Mesendoderm (in vitro differentiated cells): Measurements from ENCODE around the gene SLC12A4.
"Not testable (repeated sequence)": the region's sequence is repeated elsewhere in the genome, so short reads cannot be mapped to it uniquely, and the experiment has no call there.

ENCODE experiments used
- DNase-seq: peaks from one replicate; pipeline ENCODE4 v3.0.0; 2013
- H2AK5ac ChIP-seq: 2 replicates; pipeline ENCODE4 v1.6.1; 2013; ENCODE audit warnings: low read length, inconsistent platforms
- H2BK120ac ChIP-seq: 2 replicates; pipeline ENCODE4 v1.6.1; 2013; ENCODE audit warnings: low read depth, mild to moderate bottlenecking, low read length, moderate library complexity, mixed read lengths
- H2BK15ac ChIP-seq: replicated peaks from 2 replicates; pipeline ENCODE4 v1.6.1; 2013; ENCODE audit warnings: low read depth, mild to moderate bottlenecking, moderate library complexity
- H2BK5ac ChIP-seq: 2 replicates; pipeline ENCODE4 v1.6.1; 2013; ENCODE audit warnings: low read length, inconsistent platforms
- H3K18ac ChIP-seq: 2 replicates; pipeline ENCODE4 v1.6.1; 2013; ENCODE audit warnings: mild to moderate bottlenecking, low read length, mixed read lengths
- H3K23ac ChIP-seq: one replicate; pipeline ENCODE4 v1.6.1; 2013; ENCODE audit warnings: low read length
- H3K27ac ChIP-seq: 2 replicates; pipeline ENCODE4 v1.5.1; 2013; ENCODE audit warnings: low read depth, mild to moderate bottlenecking, inconsistent platforms, low read length, moderate library complexity
- H3K27me3 ChIP-seq: 2 replicates; pipeline ENCODE4 v1.6.1; 2013; ENCODE audit warnings: low read length, control low read depth, mild to moderate bottlenecking, inconsistent platforms; ENCODE audit not compliant: insufficient read depth, poor library complexity
- H3K36me3 ChIP-seq: 2 replicates; pipeline ENCODE4 v1.6.1; 2013; ENCODE audit warnings: low read length, inconsistent platforms; ENCODE audit not compliant: control insufficient read depth, insufficient read depth
- H3K4ac ChIP-seq: one replicate; pipeline ENCODE4 v1.6.1; 2013; ENCODE audit warnings: low read depth, mild to moderate bottlenecking, low read length, moderate library complexity
- H3K4me1 ChIP-seq: 2 replicates; pipeline ENCODE4 v1.6.1; 2013; ENCODE audit warnings: low read depth, low read length, inconsistent platforms; ENCODE audit not compliant: control insufficient read depth
- H3K4me2 ChIP-seq: 2 replicates; pipeline ENCODE4 v1.6.1; 2013; ENCODE audit warnings: low read length
- H3K4me3 ChIP-seq: 2 replicates; pipeline ENCODE4 v1.5.1; 2013; ENCODE audit warnings: mild to moderate bottlenecking, low read length
- H3K56ac ChIP-seq: one replicate; pipeline ENCODE4 v1.6.1; 2013; ENCODE audit warnings: low read length
- H3K79me1 ChIP-seq: 2 replicates; pipeline ENCODE4 v1.6.1; 2013; ENCODE audit warnings: low read length, inconsistent platforms
- H3K79me2 ChIP-seq: 2 replicates; pipeline ENCODE4 v1.6.1; 2013; ENCODE audit warnings: mild to moderate bottlenecking, low read length; ENCODE audit not compliant: control insufficient read depth, insufficient read depth
- H3K9ac ChIP-seq: 2 replicates; pipeline ENCODE4 v1.6.1; 2013; ENCODE audit warnings: low read length, inconsistent platforms
- H4K5ac ChIP-seq: one replicate; pipeline ENCODE4 v1.6.1; 2013; ENCODE audit warnings: low read length
- H4K8ac ChIP-seq: one replicate; pipeline ENCODE4 v1.6.1; 2013; ENCODE audit warnings: low read depth, mild to moderate bottlenecking, control low read depth, low read length, moderate library complexity
- WGBS: extraction: QIAGEN DNeasy Blood & Tissue Kit; methylation state at CpG from one replicate; pipeline ENCODE4 v1.1.7; 2013; ENCODE audit warnings: low lambda C conversion rate, missing lambda C conversion rate; ENCODE audit not compliant: insufficient coverage; ENCODE audit errors: extremely low coverage; 5-methylcytosine and 5-hydroxymethylcytosine counted together

Gene SLC12A4

GRCh38 chr16:67977005-67977404 lies 8.6 kb upstream of the SLC12A4 start:
- H3K4me1 ChIP-seq, result no peaks in the 10 kb centered on the region
- WGBS, result no CpG with 5 or more reads among the region's 5 CpGs
- no peak overlapping the region for H2BK15ac ChIP-seq
- no peak overlapping the region for H2BK120ac ChIP-seq
- DNase-seq, result no peak
- no peak overlapping the region for H2AK5ac ChIP-seq
- H2BK5ac ChIP-seq, result no peak overlapping the region
- no peak overlapping the region for H3K4me2 ChIP-seq
- no peak overlapping the region for H3K56ac ChIP-seq
- no peaks in the 10 kb centered on the region for H3K79me2 ChIP-seq
- H3K27ac ChIP-seq, result no peak overlapping the region
- H3K4ac ChIP-seq, result no peak overlapping the region
- H3K23ac ChIP-seq, result no peak overlapping the region
- no peak overlapping the region for H4K8ac ChIP-seq
- no peaks in the 10 kb centered on the region for H3K27me3 ChIP-seq
- H3K18ac ChIP-seq, result no peak overlapping the region
- H3K79me1 ChIP-seq, result no peaks in the 10 kb centered on the region
- H3K9ac ChIP-seq, result no peak overlapping the region
- no peaks in the 10 kb centered on the region for H3K36me3 ChIP-seq
- H3K4me3 ChIP-seq, result no peak overlapping the region
- H4K5ac ChIP-seq, result no peak overlapping the region

DNA sequence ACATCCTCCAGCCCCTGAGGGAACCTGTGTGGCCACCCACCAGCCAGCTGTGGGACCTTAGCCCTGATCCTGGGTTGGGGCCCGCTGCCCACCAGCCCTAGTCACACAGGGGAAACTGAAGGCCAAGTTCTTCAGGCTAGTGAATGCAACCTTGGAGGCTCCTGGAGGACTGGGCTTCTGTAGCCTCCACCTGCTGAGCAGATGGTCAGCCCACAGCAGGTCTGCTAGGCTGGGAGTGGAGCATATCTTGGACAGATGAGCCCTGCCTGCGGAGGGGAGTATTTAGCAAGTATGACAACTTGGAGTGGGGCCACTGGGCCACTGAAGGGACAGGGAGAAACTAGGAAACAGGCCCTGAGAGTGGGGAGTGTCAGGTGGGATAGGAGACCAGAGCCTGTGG lies 7.8 kb upstream of the SLC12A4 start:
- no peak for DNase-seq
- Histone ChIP-seq H3K4me3 (no peak overlapping the region), H3K18ac (no peak overlapping the region), H3K27ac (no peak overlapping the region), H4K5ac (no peak overlapping the region), H3K79me1 (no peaks in the 10 kb centered on the region), H3K79me2 (no peaks in the 10 kb centered on the region), H3K9ac (no peak overlapping the region), H3K4me1 (no peaks in the 10 kb centered on the region), H4K8ac (no peak overlapping the region), H3K56ac (no peak overlapping the region), H3K27me3 (no peaks in the 10 kb centered on the region), H2BK120ac (no peak overlapping the region), H3K36me3 (no peaks in the 10 kb centered on the region), H3K4ac (no peak overlapping the region), H2BK15ac (no peak overlapping the region), H3K23ac (no peak overlapping the region), H2BK5ac (no peak overlapping the region), H3K4me2 (no peak overlapping the region), H2AK5ac (no peak overlapping the region)
- no CpG with 5 or more reads among the region's 2 CpGs for WGBS

DNA sequence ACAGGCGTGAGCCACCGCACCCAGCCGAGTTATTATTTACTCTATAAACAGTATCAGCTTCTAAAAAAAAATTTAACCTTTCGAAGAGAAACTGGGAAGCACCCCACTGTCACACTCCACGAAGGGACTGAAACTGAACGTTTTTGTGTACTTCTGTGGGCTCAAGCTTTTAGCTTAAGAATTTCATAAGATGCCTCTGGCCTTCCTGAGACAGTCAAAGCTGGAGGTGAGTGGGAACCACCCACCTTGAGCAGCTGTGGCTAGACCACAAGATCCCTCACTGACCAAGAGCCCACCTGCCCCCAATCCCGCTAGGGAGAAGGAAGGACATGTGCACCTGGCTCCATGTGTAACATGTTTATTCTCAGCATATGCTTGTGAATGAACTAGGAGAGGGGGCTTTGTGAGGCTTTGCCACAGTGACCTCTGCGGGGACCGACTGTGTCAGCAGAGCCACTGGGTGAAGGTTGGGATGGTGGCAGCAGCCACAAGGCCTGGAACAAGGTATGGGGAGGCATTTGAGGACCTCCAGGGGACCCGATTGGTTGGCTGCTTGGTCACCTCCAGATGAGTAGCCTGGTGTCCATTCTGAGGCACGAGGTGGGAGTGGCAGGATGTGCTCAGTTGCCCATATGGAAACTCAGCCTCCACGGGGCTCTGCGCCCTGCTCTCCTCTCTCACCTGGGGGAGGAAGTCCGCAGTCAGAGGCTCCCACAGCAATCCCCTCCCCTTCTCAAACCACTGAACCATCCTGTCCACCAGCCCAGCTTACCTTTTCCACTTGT lies 7.1 kb upstream of the SLC12A4 start:
- no peak overlapping the region for H2BK120ac ChIP-seq
- no peak overlapping the region for H4K8ac ChIP-seq
- no peak overlapping the region for H3K18ac ChIP-seq
- no peak overlapping the region for H2AK5ac ChIP-seq
- H3K23ac ChIP-seq, result no peak overlapping the region
- H3K27ac ChIP-seq, result no peak overlapping the region
- H3K56ac ChIP-seq, result no peak overlapping the region
- no peak overlapping the region for H3K4me2 ChIP-seq
- no peak overlapping the region for H3K4me3 ChIP-seq
- no CpG with 5 or more reads among the region's 14 CpGs for WGBS
- no peaks in the 10 kb centered on the region for H3K27me3 ChIP-seq
- no peak overlapping the region for H2BK15ac ChIP-seq
- H3K4ac ChIP-seq, result no peak overlapping the region
- no peaks in the 10 kb centered on the region for H3K4me1 ChIP-seq
- DNase-seq, result no peak
- H3K9ac ChIP-seq, result no peak overlapping the region
- H2BK5ac ChIP-seq, result no peak overlapping the region
- no peaks in the 10 kb centered on the region for H3K36me3 ChIP-seq
- no peaks in the 10 kb centered on the region for H3K79me2 ChIP-seq
- no peak overlapping the region for H4K5ac ChIP-seq
- no peaks in the 10 kb centered on the region for H3K79me1 ChIP-seq

DNA sequence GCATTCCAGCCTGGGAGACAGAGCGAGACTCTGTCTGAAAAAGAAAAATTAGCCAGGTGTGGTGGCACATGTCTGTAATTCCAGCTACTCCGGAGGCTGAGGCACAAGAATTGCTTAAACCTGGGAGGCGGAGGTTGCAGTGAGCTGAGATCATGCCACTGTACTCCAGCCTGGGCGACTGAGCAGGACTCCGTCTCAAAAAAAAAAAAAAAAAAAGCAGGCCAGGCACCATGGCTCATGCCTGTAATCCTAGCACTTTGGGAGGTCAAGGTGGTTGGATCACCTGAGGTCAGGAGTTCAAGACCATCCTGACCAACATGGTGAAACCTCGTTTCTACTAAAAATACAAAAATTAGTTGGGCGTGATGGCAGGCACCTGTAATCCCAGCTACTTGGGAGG lies 3.8 kb upstream of the SLC12A4 start:
- WGBS, result no CpG with 5 or more reads among the region's 7 CpGs
- not testable (repeated sequence) for H3K56ac ChIP-seq, H3K4ac ChIP-seq, H2AK5ac ChIP-seq, H3K23ac ChIP-seq, H3K27ac ChIP-seq, H3K4me2 ChIP-seq, H4K5ac ChIP-seq, H3K9ac ChIP-seq, H2BK120ac ChIP-seq, DNase-seq, H3K4me1 ChIP-seq, H3K79me1 ChIP-seq, H3K18ac ChIP-seq, H3K4me3 ChIP-seq, H4K8ac ChIP-seq, H3K79me2 ChIP-seq, H2BK15ac ChIP-seq, H2BK5ac ChIP-seq, H3K27me3 ChIP-seq, H3K36me3 ChIP-seq

DNA sequence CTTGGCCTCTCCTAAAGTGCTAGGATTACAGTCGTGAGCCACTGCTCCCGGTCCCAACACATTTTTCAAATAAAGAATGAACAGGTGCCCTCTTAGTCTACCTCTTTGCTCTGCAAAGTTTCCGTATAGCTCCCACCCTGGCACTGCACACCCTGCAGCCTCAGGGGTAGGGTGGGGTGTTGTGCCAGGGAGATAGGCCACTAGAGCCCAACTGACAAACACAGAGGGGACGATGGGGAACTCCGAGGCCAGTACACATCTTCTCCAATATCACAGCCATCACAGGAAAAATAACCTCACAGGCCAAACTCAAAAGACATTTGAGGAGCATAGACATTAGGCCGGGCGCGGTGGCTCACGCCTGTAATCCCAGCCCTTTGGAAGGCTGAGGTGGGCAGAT lies 2.7 kb upstream of the SLC12A4 start:
- H3K18ac ChIP-seq, result no peak overlapping the region
- H3K79me1 ChIP-seq, result peaks cover 15% of the 10 kb centered on the region
- no peaks in the 10 kb centered on the region for H3K27me3 ChIP-seq
- no peak overlapping the region for H3K23ac ChIP-seq
- WGBS, result no CpG with 5 or more reads among the region's 9 CpGs
- H2BK15ac ChIP-seq, result no peak overlapping the region
- H2AK5ac ChIP-seq, result no peak overlapping the region
- H4K5ac ChIP-seq, result no peak overlapping the region
- no peak overlapping the region for H2BK5ac ChIP-seq
- no peak for DNase-seq
- peaks cover 15% of the 10 kb centered on the region for H3K79me2 ChIP-seq
- no peak overlapping the region for H3K4me3 ChIP-seq
- H3K9ac ChIP-seq, result no peak overlapping the region
- H3K4me1 ChIP-seq, result peaks cover 8% of the 10 kb centered on the region
- H3K4me2 ChIP-seq, result no peak overlapping the region
- no peak overlapping the region for H3K27ac ChIP-seq
- H2BK120ac ChIP-seq, result no peak overlapping the region
- H4K8ac ChIP-seq, result no peak overlapping the region
- no peak overlapping the region for H3K56ac ChIP-seq
- H3K4ac ChIP-seq, result no peak overlapping the region
- no peaks in the 10 kb centered on the region for H3K36me3 ChIP-seq
